Loucy (cell line): ENCODE data around the gene ZNF438.

Experiments used
- H2AFZ ChIP-seq: fragments of 200-600 bp; sonication (generic); 2 replicates; pipeline ENCODE4 v1.6.0; 2016; ENCODE audit warnings: antibody characterized with exemption, mild to moderate bottlenecking, low read length, moderate library complexity
- H3F3A ChIP-seq: fragments of 200-600 bp; 2 replicates; pipeline ENCODE4 v1.6.0; 2016; ENCODE audit warnings: antibody characterized with exemption, low read depth, mild to moderate bottlenecking
- H3K27me3 ChIP-seq: fragments of 200-600 bp; sonication (generic); 2 replicates; pipeline ENCODE4 v1.6.1; 2014; ENCODE audit warnings: low read length, mild to moderate bottlenecking; ENCODE audit not compliant: insufficient read depth, poor library complexity, severe bottlenecking
- H3K36me3 ChIP-seq: fragments of 200-600 bp; sonication (generic); 2 replicates; pipeline ENCODE4 v1.6.1; 2016; ENCODE audit warnings: low read length; ENCODE audit not compliant: insufficient read depth
- H3K4me1 ChIP-seq: fragments of 200-600 bp; sonication (generic); 2 replicates; pipeline ENCODE4 v1.5.1; 2014; ENCODE audit warnings: low read length, mild to moderate bottlenecking; ENCODE audit not compliant: insufficient read depth, poor library complexity, severe bottlenecking
- H3K4me2 ChIP-seq: fragments of 200-600 bp; sonication (generic); 2 replicates; pipeline ENCODE4 v1.6.0; 2014; ENCODE audit warnings: antibody characterized with exemption, low read length, low read depth, mild to moderate bottlenecking; ENCODE audit not compliant: poor library complexity, severe bottlenecking
- H3K4me3 ChIP-seq: fragments of 200-600 bp; sonication (generic); 2 replicates; pipeline ENCODE4 v1.5.1; 2014; ENCODE audit warnings: low read length, mild to moderate bottlenecking, mixed read lengths; ENCODE audit not compliant: poor library complexity, severe bottlenecking
- H3K79me2 ChIP-seq: fragments of 200-600 bp; sonication (generic); 2 replicates; pipeline ENCODE4 v1.6.1; 2014; ENCODE audit warnings: low read length; ENCODE audit not compliant: insufficient read depth
- H3K9ac ChIP-seq: fragments of 200-600 bp; sonication (generic); 2 replicates; pipeline ENCODE4 v1.6.0; 2014; ENCODE audit warnings: mild to moderate bottlenecking, low read depth, low read length, moderate library complexity; ENCODE audit not compliant: poor library complexity, severe bottlenecking
- H3K9me2 ChIP-seq: fragments of 200-600 bp; sonication (generic); replicated peaks from 2 replicates; pipeline ENCODE4 v1.6.1; 2016; ENCODE audit warnings: low read depth, low read length, mixed read lengths
- H3K9me3 ChIP-seq: fragments of 200-600 bp; sonication (generic); 2 replicates; pipeline ENCODE4 v1.6.1; 2014; ENCODE audit warnings: mild to moderate bottlenecking, antibody characterized with exemption, low read length, low read depth; ENCODE audit not compliant: insufficient read depth
- H4K20me1 ChIP-seq: fragments of 200-600 bp; sonication (generic); 2 replicates; pipeline ENCODE4 v1.6.0; 2014; ENCODE audit warnings: antibody characterized with exemption, low read length, mild to moderate bottlenecking; ENCODE audit not compliant: insufficient read depth, poor library complexity, severe bottlenecking
- CTCF ChIP-seq: fragments of 200-600 bp; sonication (generic); conservative IDR thresholded peaks from 2 replicates; pipeline ENCODE4 v1.5.1; 2014; ENCODE audit warnings: mild to moderate bottlenecking, antibody characterized with exemption, low read length
- EZH2phosphoT487 ChIP-seq: fragments of 200-600 bp; IDR thresholded peaks from 2 replicates; pipeline ENCODE4 v1.6.1; 2018; ENCODE audit warnings: antibody characterized with exemption, mild to moderate bottlenecking, moderate library complexity, borderline replicate concordance

The ZNF438 gene

GRCh38 chr10:30830315-30831230 is 201.1 kb downstream of the ZNF438 start:
- Histone ChIP-seq H3K4me3 (no peak overlapping the region), H3K4me1 (peaks cover 17% of the 10 kb centered on the region), H3K9me3 (no peaks in the 10 kb centered on the region), H3F3A (no peaks in the 10 kb centered on the region), H4K20me1 (no peaks in the 10 kb centered on the region), H3K27me3 (no peaks in the 10 kb centered on the region), H3K4me2 (no peak overlapping the region), H3K9ac (no peak overlapping the region), H3K9me2 (no peaks in the 10 kb centered on the region), H2AFZ (no peak overlapping the region), H3K79me2 (no peaks in the 10 kb centered on the region), H3K36me3 (no peaks in the 10 kb centered on the region)
- no peak for TF ChIP-seq EZH2phosphoT487
- TF ChIP-seq CTCF: no peak

- Histone ChIP-seq H3K4me1 (peaks cover 17% of the 10 kb centered on the region), H3K9me2 (no peaks in the 10 kb centered on the region), H3K4me3 (no peak overlapping the region), H3F3A (no peaks in the 10 kb centered on the region), H3K27me3 (no peaks in the 10 kb centered on the region), H3K4me2 (no peak overlapping the region), H4K20me1 (no peaks in the 10 kb centered on the region), H3K9me3 (no peaks in the 10 kb centered on the region), H2AFZ (no peak overlapping the region), H3K79me2 (no peaks in the 10 kb centered on the region), H3K36me3 (no peaks in the 10 kb centered on the region), H3K9ac (no peak overlapping the region)
- no peak for TF ChIP-seq EZH2phosphoT487
- no peak for TF ChIP-seq CTCF
Observed at GRCh38 chr10:30829901-30830300, 201.8 kb downstream of the ZNF438 start.

DNA sequence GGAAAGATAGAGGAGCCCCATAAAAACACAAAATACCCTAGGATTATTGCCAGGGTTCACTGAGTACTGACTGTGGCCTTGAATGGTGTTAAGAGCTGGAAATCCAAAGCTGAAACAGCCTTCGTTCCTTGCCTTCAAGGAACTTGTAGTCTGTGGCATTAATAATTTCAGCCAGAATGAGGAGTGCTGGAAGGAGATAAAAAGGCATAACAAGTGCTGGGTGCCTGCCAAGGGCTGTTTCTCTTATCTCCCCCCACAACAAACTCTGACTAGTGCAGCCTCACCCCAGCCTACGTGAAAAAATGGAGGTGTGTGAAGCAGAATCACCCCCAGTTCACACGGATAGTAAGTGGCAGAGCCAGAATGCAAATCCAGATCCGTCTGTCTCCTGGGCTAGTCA is 203.0 kb downstream of the ZNF438 start:
- Histone ChIP-seq H2AFZ (no peak overlapping the region), H4K20me1 (no peaks in the 10 kb centered on the region), H3K4me2 (no peak overlapping the region), H3K4me3 (no peak overlapping the region), H3K9me2 (no peaks in the 10 kb centered on the region), H3K79me2 (no peaks in the 10 kb centered on the region), H3K4me1 (peaks cover 17% of the 10 kb centered on the region), H3K36me3 (no peaks in the 10 kb centered on the region), H3K9me3 (no peaks in the 10 kb centered on the region), H3F3A (no peaks in the 10 kb centered on the region), H3K9ac (no peak overlapping the region), H3K27me3 (no peaks in the 10 kb centered on the region)
- TF ChIP-seq CTCF: no peak
- no peak for TF ChIP-seq EZH2phosphoT487
